Smooth muscle cell (in vitro differentiated cells): ENCODE data around the gene NUMBL. TPM values are rescaled to one million over a fixed set of nuclear protein-coding genes. Genes with fewer than 3 reads are reported as not detected.
A peak's percentile ranks its signal among the peaks of the same experiment; 100 is the strongest.

Experiments
- DNase-seq: peaks from one replicate; lab custom pipeline; 2025; ENCODE audit not compliant: unreplicated experiment; lab: John Stamatoyannopoulos, UW
- H2AFZ ChIP-seq: fragments of 200-600 bp; sonication (generic); 2 replicates; pipeline ENCODE4 v1.6.0; 2016; ENCODE audit warnings: antibody characterized with exemption, low read depth, mild to moderate bottlenecking
- H3F3A ChIP-seq: fragments of 200-600 bp; sonication (generic); 2 replicates; pipeline ENCODE4 v1.6.0; 2017; ENCODE audit warnings: antibody characterized with exemption, low read depth
- H3K27ac ChIP-seq: fragments of 200-600 bp; sonication (generic); 2 replicates; pipeline ENCODE4 v1.5.1; 2016; ENCODE audit warnings: low read depth, mild to moderate bottlenecking
- H3K27me3 ChIP-seq: fragments of 200-600 bp; sonication (generic); 2 replicates; pipeline ENCODE4 v1.6.1; 2016; ENCODE audit warnings: low read depth, mild to moderate bottlenecking
- H3K36me3 ChIP-seq: fragments of 200-600 bp; sonication (generic); 2 replicates; pipeline ENCODE4 v1.5.1; 2016; ENCODE audit warnings: low read depth
- H3K4me1 ChIP-seq: fragments of 200-600 bp; sonication (generic); 2 replicates; pipeline ENCODE4 v1.5.1; 2016; ENCODE audit warnings: low read depth
- H3K4me2 ChIP-seq: fragments of 200-600 bp; sonication (generic); 2 replicates; pipeline ENCODE4 v1.6.0; 2016; ENCODE audit warnings: mild to moderate bottlenecking
- H3K4me3 ChIP-seq: fragments of 200-600 bp; sonication (generic); 2 replicates; pipeline ENCODE4 v1.5.1; 2016; ENCODE audit warnings: mild to moderate bottlenecking
- H3K79me2 ChIP-seq: fragments of 200-600 bp; sonication (generic); 2 replicates; pipeline ENCODE4 v1.6.0; 2016; ENCODE audit warnings: low read depth, mild to moderate bottlenecking
- H3K9ac ChIP-seq: fragments of 200-600 bp; sonication (generic); 2 replicates; pipeline ENCODE4 v1.6.0; 2016; ENCODE audit warnings: low read depth
- H3K9me3 ChIP-seq: fragments of 200-600 bp; sonication (generic); replicated peaks from 2 replicates; pipeline ENCODE4 v1.5.1; 2016; ENCODE audit warnings: low read depth
- H4K20me1 ChIP-seq: fragments of 200-600 bp; sonication (generic); 2 replicates; pipeline ENCODE4 v1.6.0; 2016; ENCODE audit warnings: low read depth
- CTCF ChIP-seq: fragments of 200-600 bp; sonication (generic); IDR thresholded peaks from 2 replicates; pipeline ENCODE4 v1.5.1; 2017; ENCODE audit warnings: borderline replicate concordance, mild to moderate bottlenecking, antibody characterized with exemption; ENCODE audit not compliant: insufficient read depth, poor library complexity, severe bottlenecking
- WGBS: methylation state at CpG from one replicate; pipeline ENCODE4 v1.1.7; 2016; ENCODE audit warnings: low lambda C conversion rate; 5-methylcytosine and 5-hydroxymethylcytosine counted together
- polyA plus RNA-seq: library from polyadenylated mRNA; unstranded; fragments of >200 nt; fragmentation: Nextera tagmentation; extraction: Ambion mirVana; gene quantifications from 2 replicates; pipeline ENCODE4 v1.2.1, GENCODE V29; 2016
- total RNA-seq: library from RNA; depleted of rRNA; stranded (reverse); fragments of >200 nt; gene quantifications from 2 replicates; pipeline ENCODE4 v1.2.3, GENCODE V29; 2014

Gene NUMBL
- total and polyA plus RNA-seq, 2 experiments from 2014 or later = 30.5 to 73.0 TPM

GRCh38 chr19:40721936-40722661 lies 31.6 kb upstream of the NUMBL start:
- no peak for DNase-seq
- Histone ChIP-seq H4K20me1 (peaks cover 75% of the 10 kb centered on the region), H3K79me2 (peaks cover 94% of the 10 kb centered on the region), H3F3A (peaks cover 12% of the 10 kb centered on the region), H3K4me3 (peak overlapping the region; percentile 14), H3K9me3 (no peaks in the 10 kb centered on the region), H3K9ac (no peak overlapping the region), H3K27me3 (no peaks in the 10 kb centered on the region), H3K36me3 (peaks cover 7% of the 10 kb centered on the region), H3K27ac (peak overlapping the region; percentile 76), H3K4me2 (peak overlapping the region; percentile 65), H3K4me1 (peaks cover 10% of the 10 kb centered on the region), H2AFZ (no peak overlapping the region)
- 62% methylated on average over 9 of the region's 9 CpGs for WGBS
- no peak for TF ChIP-seq CTCF

- WGBS = 91% methylated on average over 5 of the region's 6 CpGs
- Histone ChIP-seq H3K4me2 (peak overlapping the region; percentile 91), H3K4me1 (peaks cover 10% of the 10 kb centered on the region), H3K27me3 (no peaks in the 10 kb centered on the region), H3K9me3 (no peaks in the 10 kb centered on the region), H3K27ac (no peak overlapping the region), H3K9ac (no peak overlapping the region), H3K4me3 (peak overlapping the region; percentile 78), H3K36me3 (peaks cover under 1% of the 10 kb centered on the region), H2AFZ (no peak overlapping the region), H3K79me2 (peaks cover 87% of the 10 kb centered on the region), H3F3A (peaks cover 16% of the 10 kb centered on the region), H4K20me1 (peaks cover 67% of the 10 kb centered on the region)
- TF ChIP-seq CTCF = no peak
- DNase-seq = no peak
Observed at GRCh38 chr19:40721140-40721486, 30.7 kb upstream of the NUMBL start.

GRCh38 chr19:40719414-40719894 lies 29.0 kb upstream of the NUMBL start:
- H3K36me3 ChIP-seq = no peaks in the 10 kb centered on the region
- H3K27ac ChIP-seq = peak overlapping the region; percentile 98
- H3K9me3 ChIP-seq = no peaks in the 10 kb centered on the region
- TF ChIP-seq CTCF = no peak
- DNase-seq = no peak
- peaks cover 10% of the 10 kb centered on the region for H3K4me1 ChIP-seq
- H3K27me3 ChIP-seq = no peaks in the 10 kb centered on the region
- H3K9ac ChIP-seq = peak overlapping the region; percentile 92
- no peak overlapping the region for H2AFZ ChIP-seq
- H3F3A ChIP-seq = peaks cover 16% of the 10 kb centered on the region
- H3K79me2 ChIP-seq = peaks cover 71% of the 10 kb centered on the region
- peaks cover 53% of the 10 kb centered on the region for H4K20me1 ChIP-seq
- peak overlapping the region; percentile 91 for H3K4me2 ChIP-seq
- 53% methylated on average over 7 of the region's 7 CpGs for WGBS
- peak overlapping the region; percentile 78 for H3K4me3 ChIP-seq

- Histone ChIP-seq H3K27ac (peak overlapping the region; percentile 98), H3K9ac (peak overlapping the region; percentile 92), H3F3A (peaks cover 16% of the 10 kb centered on the region), H3K4me2 (peak overlapping the region; percentile 91), H3K4me1 (peaks cover 10% of the 10 kb centered on the region), H2AFZ (no peak overlapping the region), H3K4me3 (peak overlapping the region; percentile 78), H3K36me3 (no peaks in the 10 kb centered on the region), H3K79me2 (peaks cover 66% of the 10 kb centered on the region), H3K27me3 (no peaks in the 10 kb centered on the region), H4K20me1 (peaks cover 47% of the 10 kb centered on the region), H3K9me3 (no peaks in the 10 kb centered on the region)
- WGBS = 3% methylated on average over 13 of the region's 16 CpGs
- DNase-seq = peak; percentile 17
- no peak for TF ChIP-seq CTCF
Observed at GRCh38 chr19:40718774-40719391, 28.4 kb upstream of the NUMBL start.
